GM12873 (cell line): Measurements from ENCODE around the gene CAPN15.

Source experiments
- CTCF ChIP-seq: IDR thresholded peaks from 2 replicates; pipeline ENCODE4 v1.5.1; 2012; ENCODE audit warnings: low read depth, mild to moderate bottlenecking, moderate library complexity, low read length, control low read depth; ENCODE audit not compliant: insufficient read depth; ENCODE audit errors: missing control alignments

Gene CAPN15

GRCh38 chr16:555528-556473 is 28.3 kb downstream of the CAPN15 start:
- TF ChIP-seq CTCF: no peak

- no peak for TF ChIP-seq CTCF
Observed at GRCh38 chr16:556474-557173, 29.1 kb downstream of the CAPN15 start.

- no peak for TF ChIP-seq CTCF
Observed at GRCh38 chr16:557463-558297, 30.2 kb downstream of the CAPN15 start.

GRCh38 chr16:558298-559020 is 30.9 kb downstream of the CAPN15 start:
- no peak for TF ChIP-seq CTCF

- no peak for TF ChIP-seq CTCF
Observed at GRCh38 chr16:559021-559380, 31.5 kb downstream of the CAPN15 start.

- no peak for TF ChIP-seq CTCF
Observed at GRCh38 chr16:559411-560203, 32.1 kb downstream of the CAPN15 start.
